HEK293T (cell line): Measurements from ENCODE around the gene RAB3A.

Experiments used
- NFRKB ChIP-seq: fragments of 450-650 bp; IDR thresholded peaks from 2 replicates; pipeline ENCODE4 v1.6.1; 2016; ENCODE audit warnings: mild to moderate bottlenecking, moderate library complexity
- SP1 ChIP-seq: fragments of 450-650 bp; IDR thresholded peaks from 2 replicates; pipeline ENCODE4 v1.6.1; 2017

DNA sequence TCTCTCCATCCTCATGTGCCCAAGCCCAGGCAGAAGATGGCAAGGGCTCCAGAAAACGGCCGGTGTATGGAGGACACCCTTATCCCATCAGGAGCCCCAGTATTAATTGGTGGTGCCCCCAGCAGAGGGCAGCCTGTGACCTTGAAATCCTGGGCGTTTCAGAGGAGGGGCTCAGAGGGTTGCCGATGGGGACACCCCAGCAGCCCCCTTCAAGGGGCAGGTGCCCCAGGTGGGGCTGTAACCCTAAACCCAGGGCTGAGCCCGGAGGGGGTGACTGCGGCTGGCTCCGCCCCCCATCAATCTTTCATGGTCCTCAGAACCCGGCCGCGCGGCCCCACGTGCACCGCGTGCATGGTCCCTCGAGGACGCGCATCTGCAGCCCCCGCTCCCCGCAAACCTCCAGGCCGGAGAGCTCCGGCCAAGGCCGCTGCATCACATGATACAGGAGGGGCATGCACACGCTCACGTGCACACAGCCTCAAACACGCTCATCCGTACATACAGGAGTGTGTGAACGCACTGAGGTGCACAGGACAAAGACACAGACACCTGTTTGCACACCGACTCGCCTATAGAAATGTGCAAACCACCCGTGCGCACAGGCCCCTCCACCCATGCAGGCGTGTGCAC, 949 bp downstream of the RAB3A start:
- no peak for TF ChIP-seq NFRKB
- TF ChIP-seq SP1, result no peak
